ENCODE data around the gene EFHC1.
A peak's percentile ranks its signal among the peaks of the same experiment; 100 is the strongest.
"Not testable (repeated sequence)": the region's sequence is repeated elsewhere in the genome, so short reads cannot be mapped to it uniquely, and the experiment has no call there.

The EFHC1 gene

GRCh38 chr6:52454556-52454955 is 34.4 kb downstream of the EFHC1 start:
- DNase-seq: no peak

DNA sequence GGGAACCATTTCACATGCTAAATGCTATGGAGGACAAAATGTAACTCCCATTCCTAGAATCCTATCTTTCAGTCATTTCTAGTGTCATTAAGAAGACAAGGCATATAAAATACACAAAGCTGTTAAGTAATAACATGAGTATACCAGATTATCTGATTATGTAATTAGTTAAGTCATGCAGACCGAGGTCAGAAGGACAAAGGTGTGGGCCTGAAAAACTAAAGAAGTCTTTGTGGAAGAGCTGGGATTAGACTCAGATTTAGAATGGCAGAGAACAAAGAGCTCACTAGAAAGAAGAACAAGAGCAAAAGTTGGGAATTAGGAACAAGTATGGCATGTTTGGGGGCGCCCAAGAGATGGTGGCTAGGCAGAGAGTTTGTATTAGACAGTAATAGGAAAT is 37.0 kb downstream of the EFHC1 start:
- DNase-seq: no peak

GRCh38 chr6:52461194-52461593 is 41.1 kb downstream of the EFHC1 start:
- not testable (repeated sequence) for DNase-seq

DNA sequence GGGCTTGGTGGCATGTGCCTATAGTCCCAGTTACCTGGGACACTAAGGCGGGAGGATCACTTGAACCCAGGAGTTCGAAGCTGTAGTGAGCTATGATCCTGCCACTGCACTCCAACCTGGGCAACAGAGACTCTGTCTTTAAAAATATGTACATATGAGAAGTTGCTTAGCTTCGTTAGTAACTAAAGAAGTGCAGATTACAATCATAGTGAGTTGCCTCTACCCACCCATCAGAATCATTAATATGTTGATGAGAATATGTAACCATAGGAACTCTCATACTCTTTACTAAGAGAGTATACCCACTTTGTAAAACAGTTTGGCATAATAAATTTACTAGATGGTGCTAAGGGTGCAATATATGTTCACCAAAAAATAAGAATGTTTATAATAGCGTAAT is 54.0 kb downstream of the EFHC1 start:
- no peak for DNase-seq

GRCh38 chr6:52475307-52475706 is 55.2 kb downstream of the EFHC1 start:
- no peak for DNase-seq

DNA sequence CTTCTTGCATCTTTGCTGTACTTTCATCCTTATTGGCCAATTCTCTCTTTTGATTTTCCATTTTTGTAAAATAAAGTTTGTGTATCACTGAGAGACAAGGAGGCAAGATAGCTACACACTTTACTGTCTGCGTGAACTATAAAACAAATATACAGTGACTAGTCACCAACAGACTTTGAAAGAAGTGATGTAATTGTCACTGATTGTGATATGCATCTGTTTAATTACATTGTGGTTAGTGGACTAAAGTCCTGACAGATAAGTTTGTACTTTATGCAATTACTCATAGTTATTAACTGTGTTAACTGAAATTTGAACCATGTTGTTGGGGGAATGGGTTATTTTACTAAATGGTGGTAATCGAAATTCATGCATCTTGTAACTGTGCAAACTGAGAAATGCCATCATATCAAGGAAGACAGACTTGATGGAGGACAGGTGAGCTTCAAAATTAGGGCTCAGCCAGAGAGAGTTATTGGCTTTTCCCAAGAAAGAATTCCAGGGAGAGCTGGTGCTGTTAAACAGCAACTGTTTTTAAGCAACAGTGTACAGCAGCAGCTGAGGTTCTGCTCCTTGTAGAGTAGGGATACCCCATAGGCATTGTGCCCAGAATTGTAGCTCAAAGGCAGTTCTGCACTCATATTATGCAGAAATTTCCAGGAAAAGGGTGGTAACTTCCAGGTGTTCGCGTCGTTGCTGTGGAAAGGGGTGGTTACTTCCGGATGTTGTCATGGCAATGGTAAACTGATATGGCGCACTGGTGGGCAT is 62.9 kb downstream of the EFHC1 start:
- no peak for DNase-seq

DNA sequence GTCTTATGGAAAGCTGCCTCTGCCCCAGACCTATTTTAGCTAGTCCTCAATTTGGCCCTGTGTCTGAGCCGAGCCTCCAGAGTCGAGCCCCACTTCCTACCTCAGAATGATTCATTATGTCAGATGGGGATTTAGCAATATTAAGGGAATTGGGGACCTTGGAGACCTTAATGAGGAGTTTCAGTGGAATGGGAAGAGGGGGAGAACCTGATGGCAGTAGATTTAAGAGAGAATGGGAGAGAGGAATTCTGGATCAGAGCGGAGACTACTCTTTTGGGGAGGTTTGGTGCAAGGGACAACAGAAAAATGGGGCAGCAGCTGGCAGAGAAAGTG is 63.5 kb downstream of the EFHC1 start:
- DNase-seq: no peak

DNA sequence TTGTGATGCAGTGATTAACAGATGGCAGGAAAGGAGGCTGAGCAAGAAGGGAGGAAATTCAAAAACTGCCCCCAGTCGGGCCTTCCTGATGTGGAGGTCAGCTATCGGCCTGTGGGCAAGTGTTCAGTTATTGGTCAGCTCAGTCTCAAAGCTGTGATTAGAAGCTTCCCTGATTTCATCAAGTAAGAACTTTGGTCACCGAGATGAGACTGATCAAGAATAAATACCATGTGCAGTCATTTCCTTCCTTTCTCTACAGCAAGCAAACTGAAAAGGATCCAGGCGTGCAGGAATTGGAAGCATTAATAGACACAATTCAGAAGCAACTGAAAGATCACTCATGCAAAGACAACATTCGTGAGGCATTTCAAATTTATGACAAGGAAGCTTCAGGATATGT is 69.7 kb downstream of the EFHC1 start:
- DNase-seq: no peak

- no peak for DNase-seq
Measured at GRCh38 chr6:52491203-52492069, 71.3 kb downstream of the EFHC1 start.

DNA sequence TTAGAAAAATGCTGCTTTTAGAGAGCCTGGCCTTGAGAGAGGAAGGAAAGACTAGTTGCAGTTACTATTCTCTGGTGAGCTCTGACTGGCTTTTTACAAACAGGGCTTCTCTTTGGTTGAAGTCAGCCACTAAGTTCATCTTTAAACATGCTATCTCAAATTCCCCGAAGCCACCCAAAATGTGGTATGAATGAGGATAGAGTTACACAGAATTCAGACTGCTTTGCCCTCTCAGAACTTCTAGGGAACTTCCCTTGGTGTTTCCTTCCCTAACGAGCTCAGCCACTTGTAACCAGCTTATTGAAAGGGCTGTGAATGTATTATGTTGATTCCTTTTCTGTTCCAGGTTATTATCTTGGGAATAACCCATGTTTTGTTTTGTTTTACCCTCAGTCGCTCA is 73.5 kb downstream of the EFHC1 start:
- DNase-seq: no peak

DNA sequence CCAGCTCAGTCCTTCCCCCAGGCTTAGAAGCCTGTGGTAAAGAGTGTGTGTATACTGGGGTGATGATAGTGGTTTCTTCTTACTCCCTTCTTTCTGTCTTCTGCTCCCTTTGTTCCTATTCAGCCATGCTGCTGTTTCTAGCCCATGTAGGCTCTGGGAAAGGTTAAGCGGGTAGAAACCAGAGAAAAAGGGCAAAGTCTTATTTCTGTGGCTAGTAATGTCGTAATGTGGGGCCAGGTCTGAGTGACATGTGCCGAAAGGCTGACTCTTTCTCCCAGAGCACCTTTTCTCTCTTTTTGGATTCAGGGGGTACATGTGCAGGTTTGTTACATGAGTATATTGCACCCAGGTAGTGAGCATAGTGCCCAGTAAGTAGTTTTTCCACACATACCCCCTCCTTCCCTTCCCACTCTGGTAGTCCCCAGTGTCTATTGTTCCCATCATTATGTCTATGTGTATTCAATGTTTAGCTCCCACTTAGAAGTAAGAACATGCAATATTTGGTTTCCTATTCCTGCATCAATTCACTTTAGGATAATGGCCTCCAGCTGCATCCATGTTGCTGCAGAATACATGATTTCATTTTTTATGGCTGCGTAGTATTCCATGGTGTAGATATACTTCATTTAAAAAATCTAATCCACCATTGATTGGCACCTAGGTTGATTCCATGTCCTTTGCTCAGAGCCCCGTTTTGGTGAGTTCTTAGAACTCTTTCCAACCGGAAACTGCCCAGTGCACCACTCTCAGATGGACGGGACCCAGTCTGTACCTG is 74.3 kb downstream of the EFHC1 start:
- no peak for DNase-seq

DNA sequence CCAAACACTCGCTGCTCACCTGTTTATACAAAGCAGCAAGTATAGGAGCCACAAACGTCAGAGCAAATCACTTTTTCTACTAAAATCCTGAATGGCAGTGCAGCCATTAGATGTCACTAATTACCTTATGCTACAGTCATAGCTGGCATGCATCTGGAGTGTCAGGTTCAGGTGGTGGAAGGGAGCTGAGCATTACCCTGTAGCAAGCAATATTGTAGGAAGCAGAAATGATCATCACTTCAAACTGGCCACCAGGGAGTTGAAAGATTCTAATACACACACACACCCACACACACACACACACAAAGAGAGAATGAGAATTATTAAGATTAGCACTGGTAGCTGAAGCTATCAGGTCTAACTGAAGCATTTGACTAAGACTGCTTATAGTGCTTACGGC is 75.8 kb downstream of the EFHC1 start:
- no peak for DNase-seq

DNA sequence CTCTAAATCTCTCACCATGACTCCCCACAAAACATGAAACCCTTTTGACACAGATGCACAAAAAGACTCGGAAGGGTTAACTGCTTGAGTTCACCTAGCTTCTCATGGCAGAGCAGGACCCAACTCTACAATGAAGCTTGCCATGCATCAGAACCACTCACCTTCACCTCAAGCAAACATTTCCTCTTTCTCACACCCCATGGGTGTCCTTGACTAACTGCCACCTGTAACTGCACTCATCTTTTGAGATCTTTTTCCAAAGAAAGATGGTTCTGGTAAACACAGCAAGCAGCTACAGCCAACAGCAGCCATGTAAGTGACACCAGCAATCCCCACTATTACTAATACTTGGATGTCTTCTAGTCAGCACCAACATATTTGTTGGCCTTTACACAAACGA is 76.5 kb downstream of the EFHC1 start:
- DNase-seq: no peak

- peak; percentile 70 for DNase-seq
Measured at GRCh38 chr6:52497652-52498408, 77.7 kb downstream of the EFHC1 start.

GRCh38 chr6:52498538-52499017 is 78.4 kb downstream of the EFHC1 start:
- DNase-seq: no peak

DNA sequence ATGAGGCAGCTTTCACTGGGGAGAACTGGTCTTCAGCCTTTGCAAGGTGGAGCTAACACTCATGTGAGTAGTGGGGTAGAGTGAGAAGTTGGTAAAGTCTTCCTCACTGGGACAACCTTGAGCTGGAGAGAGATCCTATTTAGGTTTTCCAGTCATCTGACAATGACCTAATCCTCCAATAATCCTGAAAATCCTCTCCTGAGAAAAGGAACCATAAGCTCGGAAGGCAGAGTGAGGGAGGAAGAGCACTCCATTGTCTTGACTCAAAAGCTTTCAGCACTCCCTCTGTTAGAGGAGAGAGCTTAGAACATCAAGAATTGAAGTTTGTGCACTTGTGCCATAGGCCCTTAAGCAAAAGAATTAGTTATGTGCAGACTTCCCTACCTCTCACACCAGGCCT is 78.9 kb downstream of the EFHC1 start:
- no peak for DNase-seq

- DNase-seq: no peak
Measured at GRCh38 chr6:52499681-52500236, 79.6 kb downstream of the EFHC1 start.

GRCh38 chr6:52500238-52501129 is 80.3 kb downstream of the EFHC1 start:
- no peak for DNase-seq

- DNase-seq: no peak
Measured at GRCh38 chr6:52502306-52503029, 82.3 kb downstream of the EFHC1 start.

GRCh38 chr6:52503323-52503747 is 83.2 kb downstream of the EFHC1 start:
- DNase-seq: no peak
